Daoy (cell line): ENCODE results near the gene DTNA. TPM values are rescaled to one million over a fixed set of nuclear protein-coding genes. Genes with fewer than 3 reads are reported as not detected.
"Not testable (repeated sequence)": the region's sequence is repeated elsewhere in the genome, so short reads cannot be mapped to it uniquely, and the experiment has no call there.

Source experiments
- DNase-seq: peaks from one replicate; pipeline ENCODE4 v3.0.0-alpha.2; 2015; ENCODE audit warnings: low read depth
- total RNA-seq: library from RNA; depleted of rRNA; stranded (reverse); fragments of >200 nt; shearing (Covaris generic); gene quantifications from 2 replicates; pipeline ENCODE4 v1.2.3, GENCODE V29; 2014

Gene DTNA
- total RNA-seq, 1 experiment from 2014 or later: 14.3 TPM

GRCh38 chr18:34901299-34901698, 191.2 kb downstream of the DTNA start:
- no peak for DNase-seq

- DNase-seq: no peak
Measured at GRCh38 chr18:34904994-34905393, 194.9 kb downstream of the DTNA start.

GRCh38 chr18:34906985-34907384, 196.9 kb downstream of the DTNA start:
- DNase-seq: not testable (repeated sequence)

- peak; percentile 8 for DNase-seq
Measured at GRCh38 chr18:34909637-34910364, 199.7 kb downstream of the DTNA start.

- DNase-seq: no peak
Measured at GRCh38 chr18:34911081-34911480, 201.0 kb downstream of the DTNA start.

GRCh38 chr18:34911661-34912384, 201.7 kb downstream of the DTNA start:
- peak; percentile 67 for DNase-seq

- DNase-seq: peak; percentile 35
Measured at GRCh38 chr18:34913837-34914661, 204.0 kb downstream of the DTNA start.

GRCh38 chr18:34915046-34915445, 204.9 kb downstream of the DTNA start:
- DNase-seq: no peak

GRCh38 chr18:34916539-34916938, 206.4 kb downstream of the DTNA start:
- not testable (repeated sequence) for DNase-seq

GRCh38 chr18:34918856-34919255, 208.8 kb downstream of the DTNA start:
- DNase-seq: no peak

- no peak for DNase-seq
Measured at GRCh38 chr18:34921226-34921625, 211.1 kb downstream of the DTNA start.

- DNase-seq: no peak
Measured at GRCh38 chr18:34921811-34922385, 211.8 kb downstream of the DTNA start.

GRCh38 chr18:34922594-34922993, 212.5 kb downstream of the DTNA start:
- DNase-seq: not testable (repeated sequence)

GRCh38 chr18:34923911-34924310, 213.8 kb downstream of the DTNA start:
- no peak for DNase-seq

GRCh38 chr18:34926683-34927082, 216.6 kb downstream of the DTNA start:
- no peak for DNase-seq

GRCh38 chr18:34928088-34928753, 218.1 kb downstream of the DTNA start:
- DNase-seq: no peak

- DNase-seq: no peak
Measured at GRCh38 chr18:34928754-34929335, 218.7 kb downstream of the DTNA start.

GRCh38 chr18:34929336-34929780, 219.3 kb downstream of the DTNA start:
- DNase-seq: peak; percentile 51

- no peak for DNase-seq
Measured at GRCh38 chr18:34932363-34932762, 222.3 kb downstream of the DTNA start.

GRCh38 chr18:34932792-34933466, 222.8 kb downstream of the DTNA start:
- no peak for DNase-seq
